SIG-M5 treated with dmso at 0.1 percent for 504 hours (cell line): ENCODE results near the gene UIMC1.
"Not testable (repeated sequence)": the region's sequence is repeated elsewhere in the genome, so short reads cannot be mapped to it uniquely, and the experiment has no call there.

ENCODE experiments used
- DNase-seq: peaks from one replicate; lab custom pipeline; 2025; ENCODE audit not compliant: unreplicated experiment; lab: John Stamatoyannopoulos, UW

UIMC1 gene

GRCh38 chr5:177006265-177006972 lies at the start of gene UIMC1:
Gene UIMC1, minus strand, starts transcription at chr5:177006779. Its CDS starts 24,164 bp downstream, at chr5:176982615.
- DNase-seq, result peak; percentile 85

- DNase-seq, result no peak
These were observed 42.7 kb upstream of the UIMC1 start for GRCh38 chr5:177049285-177049684.

GRCh38 chr5:177048531-177048930 lies 42.0 kb upstream of the UIMC1 start:
- not testable (repeated sequence) for DNase-seq

GRCh38 chr5:177045631-177046030 lies 39.1 kb upstream of the UIMC1 start:
- DNase-seq, result no peak

- DNase-seq, result no peak
These were observed 38.1 kb upstream of the UIMC1 start for GRCh38 chr5:177044641-177045040.

GRCh38 chr5:177043958-177044357 lies 37.4 kb upstream of the UIMC1 start:
- DNase-seq, result no peak

GRCh38 chr5:177043114-177043513 lies 36.5 kb upstream of the UIMC1 start:
- DNase-seq, result no peak

GRCh38 chr5:177041936-177042335 lies 35.4 kb upstream of the UIMC1 start:
- DNase-seq, result no peak

GRCh38 chr5:177040814-177041420 lies 34.3 kb upstream of the UIMC1 start:
- DNase-seq, result no peak

GRCh38 chr5:177036921-177037320 lies 30.3 kb upstream of the UIMC1 start:
- no peak for DNase-seq

GRCh38 chr5:177036443-177036842 lies 29.9 kb upstream of the UIMC1 start:
- no peak for DNase-seq

GRCh38 chr5:177035976-177036375 lies 29.4 kb upstream of the UIMC1 start:
- DNase-seq, result no peak

- no peak for DNase-seq
These were observed 22.9 kb upstream of the UIMC1 start for GRCh38 chr5:177029498-177029897.

- DNase-seq, result no peak
These were observed 21.1 kb upstream of the UIMC1 start for GRCh38 chr5:177027665-177028064.

GRCh38 chr5:177025101-177025601 lies 18.6 kb upstream of the UIMC1 start:
- DNase-seq, result no peak

GRCh38 chr5:177024559-177024958 lies 18.0 kb upstream of the UIMC1 start:
- DNase-seq, result no peak

GRCh38 chr5:177023303-177023664 lies 16.7 kb upstream of the UIMC1 start:
- peak; percentile 26 for DNase-seq

GRCh38 chr5:177022386-177023302 lies 16.1 kb upstream of the UIMC1 start, which contains the start of gene ZNF346:
Gene ZNF346, plus strand, starts transcription at chr5:177022696. Its CDS starts 43 bp downstream, at chr5:177022739.
- DNase-seq, result peak; percentile 91

GRCh38 chr5:177020033-177020432 lies 13.5 kb upstream of the UIMC1 start:
- no peak for DNase-seq

GRCh38 chr5:177018341-177018740 lies 11.8 kb upstream of the UIMC1 start:
- DNase-seq, result no peak

- DNase-seq, result no peak
These were observed 8.6 kb upstream of the UIMC1 start for GRCh38 chr5:177015156-177015555.
